Hindlimb muscle (tissue), 1 donor: ENCODE results near the gene RNPEP. TPM values are rescaled to one million over a fixed set of nuclear protein-coding genes. Genes with fewer than 3 reads are reported as not detected.
"Not testable (repeated sequence)": the region's sequence is repeated elsewhere in the genome, so short reads cannot be mapped to it uniquely, and the experiment has no call there.

Source experiments
- DNase-seq: peaks from one replicate; pipeline ENCODE4 v3.0.0-alpha.2; 2013
- polyA plus RNA-seq: library from polyadenylated mRNA; unstranded; fragments of 120-200 nt; gene quantifications from one replicate; pipeline ENCODE4 v1.2.1, GENCODE V29; 2013; ENCODE audit not compliant: insufficient read length

RNPEP gene
- polyA plus RNA-seq, 1 donor = 20.1 TPM

GRCh38 chr1:202010180-202011015, 27.9 kb downstream of the RNPEP start, which contains the start of gene ELF3:
Gene ELF3, plus strand, starts transcription at chr1:202010587. Its CDS starts 550 bp downstream, at chr1:202011137.
- DNase-seq = no peak

GRCh38 chr1:202011994-202012393, 29.5 kb downstream of the RNPEP start:
- no peak for DNase-seq

- DNase-seq = no peak
These were observed 30.4 kb downstream of the RNPEP start for GRCh38 chr1:202012544-202013478.

DNA sequence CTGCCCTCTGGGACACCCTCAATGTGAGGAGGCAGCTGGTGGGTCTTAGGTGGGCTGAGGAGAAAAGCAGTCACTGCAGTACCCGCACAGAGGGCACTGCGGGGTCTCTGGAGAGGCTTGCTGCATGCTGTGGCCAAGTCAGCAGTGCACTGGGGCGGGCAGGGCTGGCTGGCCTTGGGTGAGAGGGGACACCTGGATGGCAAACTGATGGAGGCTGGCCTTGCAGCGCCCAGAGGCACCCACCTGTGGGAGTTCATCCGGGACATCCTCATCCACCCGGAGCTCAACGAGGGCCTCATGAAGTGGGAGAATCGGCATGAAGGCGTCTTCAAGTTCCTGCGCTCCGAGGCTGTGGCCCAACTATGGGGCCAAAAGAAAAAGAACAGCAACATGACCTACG, 31.2 kb downstream of the RNPEP start:
- no peak for DNase-seq

GRCh38 chr1:202014060-202014459, 31.6 kb downstream of the RNPEP start:
- DNase-seq = no peak

DNA sequence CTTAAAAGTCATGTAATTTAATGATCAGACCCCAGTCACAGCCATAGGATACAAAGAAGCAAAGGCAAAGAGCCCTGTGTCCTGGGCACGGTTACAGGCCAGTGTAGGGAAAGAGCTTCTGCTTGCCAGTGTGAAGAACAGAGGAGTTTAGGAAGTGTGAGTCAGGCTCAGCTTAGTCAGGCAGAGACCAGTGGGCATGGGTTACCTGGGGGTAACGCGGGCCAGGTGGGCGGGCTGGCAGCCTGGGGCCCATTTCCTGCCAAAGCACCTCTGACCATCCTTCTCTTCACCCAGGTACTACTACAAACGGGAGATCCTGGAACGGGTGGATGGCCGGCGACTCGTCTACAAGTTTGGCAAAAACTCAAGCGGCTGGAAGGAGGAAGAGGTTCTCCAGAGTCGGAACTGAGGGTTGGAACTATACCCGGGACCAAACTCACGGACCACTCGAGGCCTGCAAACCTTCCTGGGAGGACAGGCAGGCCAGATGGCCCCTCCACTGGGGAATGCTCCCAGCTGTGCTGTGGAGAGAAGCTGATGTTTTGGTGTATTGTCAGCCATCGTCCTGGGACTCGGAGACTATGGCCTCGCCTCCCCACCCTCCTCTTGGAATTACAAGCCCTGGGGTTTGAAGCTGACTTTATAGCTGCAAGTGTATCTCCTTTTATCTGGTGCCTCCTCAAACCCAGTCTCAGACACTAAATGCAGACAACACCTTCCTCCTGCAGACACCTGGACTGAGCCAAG, 32.6 kb downstream of the RNPEP start:
- DNase-seq = no peak

DNA sequence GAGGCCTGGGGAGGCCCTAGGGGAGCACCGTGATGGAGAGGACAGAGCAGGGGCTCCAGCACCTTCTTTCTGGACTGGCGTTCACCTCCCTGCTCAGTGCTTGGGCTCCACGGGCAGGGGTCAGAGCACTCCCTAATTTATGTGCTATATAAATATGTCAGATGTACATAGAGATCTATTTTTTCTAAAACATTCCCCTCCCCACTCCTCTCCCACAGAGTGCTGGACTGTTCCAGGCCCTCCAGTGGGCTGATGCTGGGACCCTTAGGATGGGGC, 33.2 kb downstream of the RNPEP start:
- no peak for DNase-seq

DNA sequence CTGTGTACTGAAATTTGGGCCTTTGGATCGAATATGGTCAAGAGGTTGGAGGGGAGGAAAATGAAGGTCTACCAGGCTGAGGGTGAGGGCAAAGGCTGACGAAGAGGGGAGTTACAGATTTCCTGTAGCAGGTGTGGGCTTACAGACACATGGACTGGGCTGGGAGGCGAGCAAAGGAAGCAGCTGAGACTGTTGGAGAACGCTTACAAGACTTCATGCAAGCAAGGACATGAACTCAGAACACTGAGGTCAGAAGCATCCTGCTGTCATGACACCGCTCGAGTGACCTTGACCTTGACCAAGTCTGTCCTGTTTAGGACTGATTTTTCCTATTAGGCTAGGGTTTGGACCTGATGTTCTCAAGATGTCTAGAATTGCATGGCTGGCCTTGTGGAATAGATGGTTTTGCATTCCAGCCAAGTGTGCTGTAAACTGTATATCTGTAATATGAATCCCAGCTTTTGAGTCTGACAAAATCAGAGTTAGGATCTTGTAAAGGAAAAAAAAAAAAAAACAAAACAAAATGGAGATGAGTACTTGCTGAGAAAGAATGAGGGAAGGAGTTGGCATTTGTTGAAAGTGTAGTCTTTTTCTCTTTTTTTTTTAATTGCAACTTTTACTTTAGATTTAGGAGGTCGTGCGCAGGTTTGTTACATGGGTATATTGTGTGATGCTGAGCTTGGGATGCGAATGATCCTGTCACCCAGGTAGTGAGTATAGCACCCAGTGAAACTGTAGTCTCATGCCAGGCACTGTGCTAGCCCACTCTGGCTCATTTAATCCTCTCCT, 33.8 kb downstream of the RNPEP start:
- DNase-seq = no peak

- DNase-seq = peak; percentile 56
These were observed 34.6 kb downstream of the RNPEP start for GRCh38 chr1:202016811-202017748.

GRCh38 chr1:202017749-202018467, 35.5 kb downstream of the RNPEP start:
- DNase-seq = no peak

DNA sequence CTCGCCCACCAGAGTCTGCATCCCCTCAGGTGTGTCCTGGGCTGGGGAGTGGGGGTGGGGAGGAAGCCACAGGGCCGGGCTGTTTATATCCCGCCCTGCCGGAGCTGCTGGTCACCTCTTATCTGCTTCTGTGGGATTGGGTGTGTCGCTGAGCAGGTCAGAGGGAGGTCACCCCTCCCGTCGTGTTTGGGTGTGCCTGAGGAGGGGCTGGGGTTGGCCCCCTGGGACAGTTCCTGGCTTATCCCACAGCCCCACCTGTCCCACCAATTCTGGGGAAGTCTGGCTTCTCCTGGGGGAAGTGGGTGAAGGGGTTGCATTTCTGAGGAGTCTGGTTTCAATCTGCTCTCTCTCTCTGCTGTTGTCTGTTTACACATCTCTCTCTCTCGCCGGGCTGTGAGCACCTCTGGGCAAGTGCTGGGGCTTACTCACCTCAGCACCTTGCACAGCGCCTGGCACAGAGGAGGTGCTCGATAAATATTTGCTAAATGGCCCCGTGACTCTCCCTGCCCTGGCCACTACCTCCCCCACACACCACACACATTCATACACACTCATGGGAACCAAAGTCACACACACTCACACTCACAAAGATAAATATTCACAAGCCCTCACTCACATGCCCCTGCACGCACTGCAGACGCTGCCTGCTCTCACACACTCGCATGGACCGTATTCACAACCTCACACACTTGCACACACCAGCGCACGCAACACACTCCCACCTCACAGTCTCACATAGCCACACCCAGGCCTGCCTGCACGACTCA, 36.2 kb downstream of the RNPEP start:
- no peak for DNase-seq

- DNase-seq = not testable (repeated sequence)
These were observed 36.7 kb downstream of the RNPEP start for GRCh38 chr1:202019235-202019558.

GRCh38 chr1:202023001-202023433, 40.6 kb downstream of the RNPEP start:
- DNase-seq = no peak

DNA sequence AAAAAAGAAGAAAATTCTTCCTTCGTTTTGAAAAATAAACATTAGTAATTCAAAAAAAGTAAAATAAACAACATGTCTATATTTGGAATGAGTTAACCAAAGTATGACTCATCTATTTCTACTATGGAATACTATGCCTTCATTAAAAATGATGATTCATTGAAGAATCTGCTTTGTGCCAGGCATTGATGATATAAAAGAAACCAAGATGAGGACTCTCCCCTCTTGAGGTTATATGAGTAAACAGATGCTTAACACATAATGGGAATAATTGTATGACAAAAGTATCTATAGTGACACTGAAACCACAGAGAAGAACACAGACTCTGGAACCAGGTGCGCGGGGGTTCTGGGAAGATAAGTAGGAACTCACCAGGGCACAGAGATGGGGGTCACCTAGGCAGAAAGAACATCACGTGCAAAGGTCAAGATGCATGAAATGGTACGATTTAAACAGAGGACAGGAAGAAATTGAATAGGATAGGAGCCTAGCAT, 46.8 kb downstream of the RNPEP start:
- DNase-seq = no peak

DNA sequence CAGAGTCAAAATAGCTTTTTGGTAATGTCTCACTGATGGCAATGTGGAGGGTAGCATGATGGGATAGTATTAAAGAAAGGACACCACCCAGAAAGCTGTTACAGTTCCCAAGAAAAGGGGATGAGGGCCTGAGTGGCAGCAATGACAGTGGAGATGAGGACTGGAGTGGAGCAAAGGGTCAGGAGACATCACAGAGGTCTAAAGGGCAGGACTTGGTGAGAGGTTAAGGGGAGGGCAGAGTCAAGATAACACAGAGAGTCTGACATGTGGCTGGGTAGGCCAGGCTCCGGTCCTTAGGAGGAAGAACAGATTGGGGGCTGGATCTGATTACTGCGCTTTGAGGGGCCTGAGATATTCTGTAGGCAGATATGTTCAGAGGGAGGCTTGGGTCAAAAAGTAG, 47.3 kb downstream of the RNPEP start:
- no peak for DNase-seq

DNA sequence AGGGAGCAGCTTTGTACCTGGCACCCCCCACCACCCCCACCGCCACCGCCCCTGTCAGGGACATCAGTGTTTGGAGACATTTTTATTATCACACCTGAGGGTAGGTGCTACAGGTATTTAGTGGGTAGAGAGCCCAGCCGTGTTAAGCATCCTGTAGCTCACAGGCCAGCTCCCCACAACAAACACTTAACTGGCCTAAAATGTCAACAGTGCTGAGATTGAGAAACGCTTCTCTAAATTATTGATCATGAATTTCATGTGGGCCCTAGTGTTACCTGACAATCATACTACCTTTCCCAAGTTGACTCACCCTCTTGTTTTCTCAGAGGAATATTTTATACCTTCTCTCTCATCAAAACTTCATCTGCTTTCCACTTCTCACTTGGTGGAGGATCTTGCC, 49.3 kb downstream of the RNPEP start:
- DNase-seq = no peak

DNA sequence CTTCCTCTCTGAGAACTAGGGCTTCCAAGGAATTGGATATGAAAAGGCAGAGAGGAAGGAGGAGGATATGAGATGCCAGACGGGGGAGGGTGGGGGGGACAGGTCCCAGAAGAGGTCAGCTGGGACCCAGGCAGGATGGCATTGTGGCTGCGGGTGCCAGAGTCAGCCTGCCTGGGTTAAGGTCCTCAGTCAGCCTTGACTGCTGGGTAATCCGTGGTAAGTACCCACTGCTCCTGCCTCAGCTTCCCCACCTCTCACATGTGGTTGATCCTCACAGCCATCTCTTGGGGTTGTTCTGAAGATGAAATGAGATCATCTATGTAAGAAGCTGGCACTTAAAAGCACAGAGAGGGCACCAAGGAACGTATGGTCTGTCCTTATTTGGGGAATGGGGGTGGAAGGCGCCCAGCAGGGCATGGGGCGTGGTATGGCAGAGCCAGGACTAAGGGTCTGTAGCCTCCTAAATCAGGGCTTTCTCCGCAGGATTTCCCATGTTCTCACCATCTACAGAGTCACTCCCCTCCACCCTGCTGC, 51.8 kb downstream of the RNPEP start:
- no peak for DNase-seq

GRCh38 chr1:202034683-202035462, 52.4 kb downstream of the RNPEP start:
- no peak for DNase-seq
